HTR-8/SVneo (cell line): ENCODE results near the gene SGTB.
"Not testable (repeated sequence)": the region's sequence is repeated elsewhere in the genome, so short reads cannot be mapped to it uniquely, and the experiment has no call there.

Experiments used
- DNase-seq: peaks from one replicate; pipeline ENCODE4 v3.0.0; 2011; ENCODE audit warnings: low spot score, mixed read lengths; ENCODE audit not compliant: insufficient read length
- FAIRE-seq: peaks from 2 replicates; lab custom pipeline; 2011; peaks lifted over from hg19 to GRCh38; lab: Jason Lieb, UNC

Gene SGTB

DNA sequence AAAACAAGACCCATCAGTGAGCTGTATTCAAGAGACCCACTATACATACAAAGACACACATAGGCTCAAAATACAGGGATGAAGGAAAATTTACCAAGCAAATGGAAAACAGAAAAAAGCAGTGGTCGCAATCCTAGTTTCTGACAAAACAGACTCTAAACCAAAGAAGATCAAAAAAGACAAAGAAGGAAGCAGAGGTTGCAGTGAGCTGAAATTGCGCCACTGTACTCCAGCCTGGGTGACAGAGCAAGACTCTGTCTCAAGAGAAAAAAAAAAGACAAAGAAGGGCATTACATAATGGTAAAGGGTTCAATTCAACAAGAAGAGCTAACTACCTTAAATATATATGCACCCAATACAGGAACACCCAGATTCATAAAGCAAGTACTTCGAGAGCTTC lies 45.9 kb downstream of the SGTB start:
- not testable (repeated sequence) for DNase-seq, FAIRE-seq

DNA sequence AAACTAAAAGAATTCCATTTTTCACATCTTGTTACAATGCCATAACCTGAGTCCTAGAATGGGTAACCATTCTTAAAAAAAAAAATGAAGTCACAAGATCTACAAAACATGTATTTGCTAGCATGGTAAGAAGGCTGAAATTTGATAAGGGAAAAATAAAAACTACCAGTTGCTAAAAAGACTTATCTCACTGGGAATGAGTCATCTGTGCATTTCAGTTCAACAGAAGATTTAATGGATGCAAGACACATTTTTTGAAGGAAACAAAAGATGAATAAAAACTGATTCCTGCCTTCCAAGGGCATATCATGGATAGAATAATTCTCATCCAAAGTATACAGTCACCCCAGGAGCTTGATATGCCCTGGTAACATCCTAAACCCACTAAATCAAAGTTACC lies 47.2 kb downstream of the SGTB start:
- no peak for DNase-seq
- FAIRE-seq = no peak

DNA sequence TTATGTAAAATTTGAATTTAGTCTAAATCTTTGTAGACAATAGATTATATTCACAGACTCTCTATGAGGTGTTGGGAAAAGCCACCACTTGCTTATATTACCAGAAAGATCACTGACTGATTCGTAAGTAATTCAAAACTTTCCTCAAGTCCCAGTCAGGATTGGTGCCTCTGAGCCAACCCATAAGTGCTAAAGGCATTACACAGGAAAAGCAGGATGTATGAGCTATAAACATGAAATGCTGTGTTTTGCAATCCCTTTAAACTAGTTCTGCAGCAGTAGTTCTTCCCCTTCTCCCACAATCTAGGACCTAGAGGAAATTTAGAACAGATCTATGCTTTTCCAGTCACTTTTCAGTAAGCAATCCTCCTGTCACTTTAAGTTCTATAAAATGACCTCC lies 49.1 kb downstream of the SGTB start:
- no peak for DNase-seq
- no peak for FAIRE-seq

DNA sequence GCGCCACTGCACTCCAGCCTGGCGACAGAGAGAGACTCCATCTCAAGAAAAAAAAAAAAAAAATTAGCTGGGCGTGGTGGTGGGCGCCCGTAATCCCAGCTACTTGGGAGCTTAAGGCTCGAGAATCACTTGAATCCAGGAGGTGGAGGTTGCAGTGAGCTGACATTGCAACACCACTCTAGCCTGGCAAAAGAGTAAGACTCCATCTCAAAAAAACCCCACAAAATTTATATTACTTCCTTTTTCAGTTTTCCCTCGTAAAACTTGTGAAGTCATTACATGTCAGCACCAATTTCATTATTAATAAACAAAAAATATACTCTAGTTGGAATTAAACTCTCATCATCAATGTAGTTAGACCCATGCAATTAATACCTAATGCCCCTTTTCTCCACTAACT lies 53.2 kb downstream of the SGTB start:
- no peak for DNase-seq

DNA sequence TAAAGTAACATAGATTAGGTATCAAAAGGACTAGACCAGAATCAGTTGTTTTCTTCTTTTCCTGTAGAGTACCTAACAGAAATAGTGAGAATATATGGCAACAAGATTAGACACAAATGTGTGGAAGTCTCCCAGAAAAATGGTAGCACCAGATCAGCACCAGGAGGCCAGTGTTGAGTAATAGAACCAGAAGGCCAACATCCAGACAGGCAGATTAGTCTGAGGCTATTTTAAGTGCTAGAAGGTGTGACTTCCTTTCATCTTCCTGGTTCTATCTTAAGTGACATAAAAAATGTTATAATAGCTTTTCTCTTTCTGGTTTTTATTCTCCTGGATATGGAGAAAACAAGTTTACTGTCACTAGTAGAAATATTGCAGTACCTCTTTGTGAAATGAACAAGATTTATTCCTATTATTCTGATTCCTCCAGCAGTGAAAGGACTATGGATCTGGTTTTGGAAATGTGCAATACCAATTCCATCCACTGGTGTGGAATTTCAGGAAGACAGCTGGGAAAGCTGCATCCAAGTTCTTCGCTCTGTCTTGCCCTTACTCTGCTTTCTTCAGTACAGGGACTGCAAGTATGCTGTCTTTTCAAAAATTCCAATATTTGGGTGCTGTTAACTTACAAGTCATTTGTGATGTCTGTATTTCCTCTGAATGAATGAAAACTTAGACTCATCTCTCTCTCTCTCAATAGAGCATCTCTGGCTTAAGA lies 57.9 kb downstream of the SGTB start:
- FAIRE-seq (no peak), DNase-seq (peak; percentile 18)

More for the DNA sequence above, 53.2 kb downstream of the SGTB start:
- no peak for FAIRE-seq

DNA sequence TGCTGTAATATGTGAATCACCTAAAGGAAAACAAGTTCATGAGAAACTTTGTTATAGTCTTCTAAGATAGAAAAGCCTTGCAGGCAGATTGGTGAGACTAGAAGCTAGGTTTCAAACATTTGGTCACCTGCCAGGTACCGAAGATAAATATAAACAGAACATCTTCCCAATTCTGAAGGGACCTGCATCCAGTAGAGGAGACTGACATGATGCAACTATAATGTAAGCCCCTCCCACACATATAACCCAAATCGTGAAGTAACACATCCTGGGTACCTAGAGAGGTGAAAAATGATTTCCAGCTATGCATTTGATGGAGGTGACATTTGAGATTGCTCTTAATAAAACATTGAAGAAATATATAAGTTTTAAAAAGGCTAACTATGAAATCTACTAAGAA lies 67.2 kb downstream of the SGTB start:
- FAIRE-seq (no peak), DNase-seq (no peak)

DNA sequence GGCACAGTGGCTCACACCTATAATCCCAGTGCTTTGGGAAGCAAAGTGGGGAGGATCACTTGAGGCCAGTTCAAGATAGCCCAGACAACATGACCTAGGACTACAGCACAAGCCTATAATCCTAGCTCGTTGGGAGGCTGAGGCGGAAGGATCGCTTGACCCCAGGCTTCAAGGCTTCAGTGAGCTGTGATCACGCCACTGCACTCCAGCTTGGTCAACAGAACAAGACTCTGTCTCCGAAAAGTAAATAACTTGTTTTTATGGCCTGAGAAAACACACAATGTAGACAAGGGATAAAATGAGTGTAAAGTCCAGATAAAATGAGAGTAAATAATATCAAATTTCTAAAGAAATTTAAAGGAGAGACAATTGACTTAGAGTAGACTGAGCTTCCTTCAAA lies 70.8 kb downstream of the SGTB start:
- DNase-seq (no peak), FAIRE-seq (no peak)

DNA sequence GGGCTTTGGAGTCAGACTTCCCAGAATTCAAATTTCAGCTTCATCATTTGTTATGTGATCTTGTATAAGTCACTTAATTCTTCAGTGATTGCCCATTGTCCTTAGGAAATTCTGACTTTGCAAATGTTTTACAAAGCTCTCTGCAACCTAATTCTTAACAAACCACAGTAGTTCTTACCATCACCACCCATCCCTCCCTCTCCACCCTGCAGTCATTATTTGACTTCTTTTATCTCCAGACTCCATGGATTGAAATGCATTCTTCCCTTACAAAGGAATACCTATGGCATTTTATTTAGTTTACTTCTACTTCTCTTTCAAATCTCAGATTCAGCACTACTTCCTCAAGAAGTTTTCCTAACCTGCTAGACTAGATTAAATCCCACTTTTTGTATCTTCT lies 74.0 kb downstream of the SGTB start:
- FAIRE-seq (no peak), DNase-seq (no peak)

DNA sequence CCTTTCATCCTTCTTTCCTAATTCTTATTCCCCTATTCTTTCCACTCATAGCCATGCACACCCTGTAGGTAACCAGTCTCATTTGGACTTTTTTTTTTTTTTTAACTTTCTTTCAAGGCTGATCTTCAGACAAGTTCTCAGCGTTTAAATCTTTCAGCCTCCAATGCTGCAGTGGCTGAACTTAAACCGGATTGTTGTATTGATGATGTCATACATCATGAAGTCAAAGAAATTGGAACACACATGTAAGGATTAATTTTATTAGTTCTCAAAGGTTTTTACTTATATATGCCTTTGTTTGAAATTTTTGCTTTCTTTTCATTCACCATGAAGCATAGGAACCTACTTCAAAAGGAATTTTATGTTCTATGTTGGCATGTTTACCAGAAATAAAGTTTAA lies 75.0 kb downstream of the SGTB start:
- no peak for DNase-seq
- FAIRE-seq = no peak

DNA sequence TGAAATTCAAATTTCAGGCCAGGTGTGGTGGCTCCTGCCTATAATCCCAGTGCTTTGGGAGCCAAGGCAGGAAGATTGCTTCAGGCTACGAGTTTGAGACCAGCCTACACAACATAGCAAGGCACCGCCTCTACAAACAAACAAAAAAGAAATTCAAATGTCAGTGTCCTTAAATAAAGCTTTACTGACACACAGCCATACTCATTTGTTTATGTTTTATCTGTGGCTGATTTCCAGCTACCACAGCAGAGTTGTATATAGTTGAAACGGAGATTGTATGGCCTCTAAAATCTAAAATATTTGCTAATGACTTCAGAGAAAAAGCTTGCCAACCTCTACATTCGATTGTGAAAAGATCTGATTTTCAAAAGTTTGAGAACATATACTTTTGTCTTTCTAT lies 81.7 kb downstream of the SGTB start:
- FAIRE-seq = no peak
- no peak for DNase-seq

DNA sequence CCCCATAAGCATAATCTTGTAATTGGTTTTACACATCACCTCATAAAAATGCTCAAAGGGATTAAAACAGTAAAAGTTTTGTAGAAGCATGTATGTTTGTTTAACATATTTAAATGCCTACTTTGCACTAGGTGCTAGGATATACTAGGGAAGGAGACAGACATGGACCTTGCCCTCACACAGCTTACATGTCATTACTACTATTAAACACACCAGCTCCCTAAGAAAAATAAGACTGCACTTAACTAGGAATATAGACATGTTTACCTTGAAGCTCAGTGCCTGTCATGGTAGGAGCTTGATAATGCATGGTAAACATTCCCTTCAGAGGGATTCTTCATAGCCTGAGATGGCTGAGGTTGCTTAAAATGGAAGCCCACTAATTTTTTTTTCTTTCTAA lies 90.9 kb downstream of the SGTB start:
- DNase-seq = no peak
- no peak for FAIRE-seq

DNA sequence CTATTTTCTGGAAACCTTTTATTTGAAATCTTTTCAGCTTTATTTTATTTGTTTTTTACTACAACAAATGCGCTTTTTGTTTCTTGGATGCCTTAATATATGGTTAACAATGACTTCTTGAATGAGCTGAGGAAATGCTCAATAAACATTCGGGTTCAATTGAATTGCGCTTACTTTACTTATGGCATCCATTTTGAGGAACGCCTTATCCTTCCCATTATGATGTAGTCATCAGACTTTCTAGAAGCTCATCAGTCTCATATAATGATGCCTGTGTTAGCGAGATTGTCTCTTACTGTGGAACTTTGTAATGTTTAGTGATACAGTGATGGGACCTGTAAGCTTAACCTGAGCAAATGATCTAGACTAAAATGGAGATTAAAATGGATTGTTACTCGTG lies 96.2 kb downstream of the SGTB start:
- FAIRE-seq (no peak), DNase-seq (no peak)

DNA sequence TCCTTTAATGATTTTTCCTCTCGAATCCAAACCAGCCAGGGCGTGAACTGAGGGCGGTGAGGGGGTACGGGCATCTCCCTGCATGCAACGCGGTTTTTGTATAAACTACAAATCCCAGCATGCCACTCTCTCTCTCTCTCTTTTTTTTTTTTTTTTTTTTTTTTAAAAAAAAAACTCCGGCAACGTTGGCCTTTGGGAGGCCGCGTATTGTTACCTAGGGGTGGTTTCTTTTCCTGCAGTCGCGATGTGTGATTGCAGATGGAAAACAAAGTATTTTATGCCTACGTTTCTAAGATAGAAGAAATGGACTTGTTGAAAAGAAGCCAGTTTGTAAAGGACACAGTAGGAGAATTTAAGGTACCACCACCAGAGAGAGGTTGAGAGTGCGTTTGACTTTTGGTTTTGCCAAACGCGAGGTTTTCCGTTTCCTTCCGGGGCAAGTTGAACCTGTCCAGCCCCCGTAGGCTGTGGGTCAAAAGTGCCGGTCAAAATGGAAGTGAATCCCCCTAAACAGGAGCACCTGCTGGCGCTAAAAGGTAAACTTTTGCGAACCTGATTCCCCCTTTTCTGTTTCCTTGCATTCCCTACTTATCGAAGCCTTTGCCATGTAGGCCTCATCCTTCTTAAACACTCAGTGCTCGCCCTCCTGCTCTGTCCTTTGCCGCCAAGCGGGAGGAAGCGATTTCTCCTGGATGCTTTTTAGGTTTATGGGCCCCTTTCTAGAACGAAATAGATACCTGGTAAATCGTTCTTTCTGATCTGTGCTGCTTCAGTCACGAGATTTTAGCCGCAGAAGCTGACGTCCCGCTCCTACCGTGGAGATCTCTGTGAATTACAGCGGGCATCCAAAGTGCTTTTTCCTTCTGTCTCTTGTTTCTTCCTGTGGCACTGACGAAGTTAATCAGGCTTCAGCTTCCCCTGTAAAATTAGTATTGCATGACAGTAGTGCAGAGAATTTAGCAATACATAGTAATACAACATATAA lies 97.0 kb downstream of the SGTB start, which contains the start of the genes SHLD3 and TRAPPC13:
Gene SHLD3, plus strand, starts transcription at position 457 of the 985 bp plus-strand sequence. CDS start 4,561 bp downstream, outside the sequence.
Gene TRAPPC13, plus strand, starts transcription at position 457 of the 985 bp plus-strand sequence. Its CDS starts 34 bp downstream, at position 491.
- no peak for FAIRE-seq
- peak; percentile 72 for DNase-seq

DNA sequence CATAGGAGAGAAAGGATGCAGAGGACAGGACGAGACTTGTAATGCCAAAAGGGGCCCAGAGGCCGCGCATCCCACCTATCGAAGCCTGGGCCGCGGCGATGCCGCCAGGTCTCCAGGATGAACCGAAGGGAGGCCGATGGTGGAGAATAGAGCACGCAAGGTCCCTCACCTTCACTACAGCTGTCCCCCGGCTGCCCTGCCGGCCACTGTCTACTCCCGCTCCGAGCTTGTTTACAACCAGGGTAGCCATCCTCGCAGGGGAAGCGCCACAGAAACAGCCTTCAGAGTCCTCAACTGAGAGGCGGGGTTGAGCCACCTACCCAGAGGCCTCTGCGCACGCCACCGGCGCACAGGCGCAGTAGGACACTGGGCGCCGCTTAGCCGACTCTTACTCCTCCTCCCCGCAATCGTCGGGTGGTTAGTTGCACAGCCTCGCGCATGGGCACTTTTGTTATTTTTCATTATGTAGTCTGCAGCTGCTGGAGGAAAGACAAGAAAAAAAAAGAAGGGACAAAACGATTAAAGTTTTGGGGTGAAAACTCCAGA lies 97.8 kb downstream of the SGTB start, which contains the start of gene TRIM23:
Gene TRIM23, minus strand, starts transcription at position 309 of the 546 bp plus-strand sequence. Its CDS starts 59 bp downstream, at position 250.
- DNase-seq (peak; percentile 93), FAIRE-seq (peak; percentile 9)

DNA sequence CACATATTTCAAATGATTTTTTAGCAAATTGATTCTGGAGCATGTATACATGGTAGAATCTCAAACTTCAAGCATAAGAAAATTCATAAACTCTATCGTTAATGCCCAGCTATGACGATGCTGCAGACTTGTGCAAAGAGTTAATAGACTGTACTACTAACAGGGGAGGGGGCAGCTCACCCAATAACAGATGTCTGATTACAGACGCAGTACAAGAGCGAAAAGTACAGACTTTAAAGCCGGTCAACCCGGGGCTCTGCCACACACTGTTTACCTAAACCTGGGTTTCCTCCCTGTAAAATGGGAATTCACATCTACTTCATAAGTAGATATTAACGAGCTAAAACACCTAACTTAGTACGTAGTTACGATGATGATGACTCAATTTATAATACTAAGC lies 98.4 kb downstream of the SGTB start:
- FAIRE-seq (no peak), DNase-seq (no peak)

DNA sequence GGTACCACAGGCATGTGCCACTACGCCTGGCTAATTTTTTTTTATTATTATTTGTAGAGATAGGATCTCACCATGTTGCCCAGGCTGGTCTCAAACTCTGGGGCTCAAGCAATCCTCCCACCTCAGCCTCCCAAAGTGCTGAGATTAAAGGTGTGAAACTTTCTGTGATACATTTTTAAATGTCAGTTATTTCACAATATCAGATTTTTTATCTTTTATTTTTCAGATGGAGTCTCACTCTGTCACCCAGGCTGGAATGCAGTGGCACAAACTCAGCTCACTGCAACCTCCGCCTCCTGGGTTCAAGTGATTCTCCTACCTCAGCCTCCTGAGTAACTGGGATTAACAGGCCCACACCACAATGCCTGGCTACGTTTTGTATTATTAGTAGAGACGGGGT lies 99.9 kb downstream of the SGTB start:
- FAIRE-seq, DNase-seq: not testable (repeated sequence)

DNA sequence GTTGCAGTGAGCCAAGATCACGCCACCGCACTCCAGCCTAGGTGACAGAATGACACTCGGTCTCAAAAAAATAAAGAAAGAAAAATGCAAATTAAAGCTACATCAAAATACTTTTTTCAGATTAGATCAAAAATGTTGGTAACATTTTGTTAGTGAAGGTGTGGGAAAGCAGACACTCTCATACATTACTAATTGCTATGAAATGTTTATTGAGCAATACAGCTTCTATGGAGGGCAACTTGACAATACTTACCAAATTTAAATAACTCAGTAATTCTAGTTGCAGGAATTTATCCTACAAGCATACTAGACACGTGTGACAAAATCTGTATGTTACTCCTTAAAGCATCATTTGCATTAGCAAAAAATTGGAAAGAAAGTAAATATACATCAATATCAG lies 101.9 kb downstream of the SGTB start:
- DNase-seq = no peak
- FAIRE-seq = no peak
